Measurements from ENCODE around the gene REV1. TPM values are rescaled to one million over a fixed set of nuclear protein-coding genes. Genes with fewer than 3 reads are reported as not detected.

REV1 gene
- total and polyA plus RNA-seq, 2 donors (not counting 3 experiments of a cell fraction or from before 2014, with no cell fraction given) = 16.6 to 50.3 TPM

DNA sequence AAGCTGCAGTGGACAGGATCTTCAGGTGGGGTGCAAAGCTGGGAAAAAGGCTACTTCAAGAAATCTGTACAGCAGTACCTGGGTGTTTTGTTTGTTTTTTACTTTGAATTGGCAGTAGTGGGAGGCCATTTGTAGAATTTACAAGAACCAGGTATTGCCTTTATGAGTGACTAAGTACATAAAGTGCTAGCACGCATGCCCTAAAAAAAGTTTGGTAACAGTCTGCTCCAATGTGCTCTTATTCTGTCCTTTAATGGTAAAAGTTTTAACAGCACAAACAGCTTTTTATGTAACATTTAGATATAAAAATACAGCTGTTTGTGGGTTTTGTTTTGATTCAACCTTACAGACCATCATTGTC lies 17.2 kb downstream of the REV1 start:
- DNase-seq (ENCODE audit: low read depth, low spot score) (no peak), FAIRE-seq (no peak)
- no peaks in the 10 kb centered on the region for H3K36me3 ChIP-seq (ENCODE audit: control insufficient read depth in 2 of 2, extremely low read depth in 1 of 2, insufficient read depth in 2 of 2, low read length in 2 of 2)
- no peak overlapping the region for H3K4me2 ChIP-seq (ENCODE audit: insufficient read depth, low read length)
- H3K79me2 ChIP-seq (ENCODE audit: control insufficient read depth, insufficient read depth, low read length) = peaks cover 87% of the 10 kb centered on the region
- ChIA-PET POLR2A (interaction anchor here (0.6 kb wide), 1 partner anchor 17 kb away, joined by 3 read pairs; no protein-coding TSS in a partner anchor), CTCF (no interaction called here)
- dilution Hi-C loops (cut with MboI; ENCODE audit: extremely low pct_ligation_motif_present, low sequenced_read_pairs) (no loop called here), intact Hi-C loops (cut with micrococcal nuclease) (no loop called here)
- H4K20me1 ChIP-seq (replicated peaks; ENCODE audit: control insufficient read depth, extremely low read depth, insufficient read depth, low read length) = peaks cover 8% of the 10 kb centered on the region
- H3K9ac ChIP-seq (replicated peaks; ENCODE audit: extremely low read depth, insufficient read depth, low read length) = no peak overlapping the region
- no peaks in the 10 kb centered on the region for H3K9me1 ChIP-seq (replicated peaks; ENCODE audit: control insufficient read depth, extremely low read depth, insufficient read depth, low read length)
- TF ChIP-seq, protein P1, sequence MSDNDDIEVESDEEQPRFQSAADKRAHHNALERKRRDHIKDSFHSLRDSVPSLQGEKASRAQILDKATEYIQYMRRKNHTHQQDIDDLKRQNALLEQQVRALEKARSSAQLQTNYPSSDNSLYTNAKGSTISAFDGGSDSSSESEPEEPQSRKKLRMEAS (IDR thresholded peaks at IDR 0.05; ENCODE audit: insufficient read depth, insufficient read length) = no peak
- TF ChIP-seq CTCF (IDR thresholded peaks at IDR 0.05; ENCODE audit: extremely low read depth in 1 of 2, insufficient read depth in 1 of 2, low read depth in 1 of 2, low read length in 2 of 2) (no peak), MYC (IDR thresholded peaks at IDR 0.05; ENCODE audit: low read depth, low read length) (no peak), JUN (IDR thresholded peaks at IDR 0.05; ENCODE audit: borderline replicate concordance, insufficient read depth, insufficient read length, low read depth) (no peak), EZH2 (IDR thresholded peaks at IDR 0.05; ENCODE audit: borderline replicate concordance, low read depth, low read length, severe bottlenecking) (no peak), FOS (IDR thresholded peaks at IDR 0.05; ENCODE audit: borderline replicate concordance, insufficient read depth, low read length) (no peak), POLR2AphosphoS5 (IDR thresholded peaks at IDR 0.05; ENCODE audit: insufficient read depth, low read depth, low read length) (no peak), POLR2A (IDR thresholded peaks at IDR 0.05; ENCODE audit: low read depth, low read length) (no peak), GATA2 (IDR thresholded peaks at IDR 0.05; ENCODE audit: insufficient read depth, insufficient read length, low read depth, low read length) (no peak)
- H3K4me1 ChIP-seq (ENCODE audit: control insufficient read depth, extremely low read depth, insufficient read depth, low read length) = peaks cover 28% of the 10 kb centered on the region
- no peak overlapping the region for H3K27ac ChIP-seq (ENCODE audit: insufficient read depth, low read depth, low read length)
- H3K4me3 ChIP-seq (replicated peaks in 1 of 3; ENCODE audit: insufficient read depth in 1 of 3, low read depth in 1 of 3, low read length in 3 of 3) = no peak overlapping the region
- BruUV-seq (replicated peaks) = no TSS peak
- no peak overlapping the region for H2AFZ ChIP-seq (ENCODE audit: low read depth, low read length)
- H3K27me3 ChIP-seq (ENCODE audit: control insufficient read depth in 2 of 2, insufficient read depth in 2 of 2, low read length in 2 of 2) = no peaks in the 10 kb centered on the region
- no peaks in the 10 kb centered on the region for H3K9me3 ChIP-seq (replicated peaks; ENCODE audit: control insufficient read depth, insufficient read depth, low read length)
